Type B pancreatic cell (in vitro differentiated cells): ENCODE measurements around the gene ABLIM2. TPM values are rescaled to one million over a fixed set of nuclear protein-coding genes. Genes with fewer than 3 reads are reported as not detected.

Source experiments
- DNase-seq: peaks from one replicate; pipeline ENCODE4 v3.0.0; 2021; ENCODE audit warnings: mixed read lengths; ENCODE audit not compliant: unreplicated experiment; ENCODE audit errors: extremely low spot score
- H3K27ac Mint-ChIP-seq: 2 replicates; pipeline ENCODE4 v1.8.0; 2021; ENCODE audit warnings: mild to moderate bottlenecking, mixed read lengths
- H3K27me3 Mint-ChIP-seq: 2 replicates; pipeline ENCODE4 v1.8.0; 2021; ENCODE audit warnings: mixed read lengths
- H3K36me3 Mint-ChIP-seq: 2 replicates; pipeline ENCODE4 v1.8.0; 2021; ENCODE audit warnings: mixed read lengths
- H3K4me1 Mint-ChIP-seq: one replicate; pipeline ENCODE4 v1.8.0; 2021; ENCODE audit warnings: mixed read lengths; ENCODE audit not compliant: unreplicated experiment
- H3K4me3 Mint-ChIP-seq: 2 replicates; pipeline ENCODE4 v1.8.0; 2021; ENCODE audit warnings: mild to moderate bottlenecking, mixed read lengths
- H3K9me3 Mint-ChIP-seq: 2 replicates; pipeline ENCODE4 v1.8.0; 2021; ENCODE audit warnings: mixed read lengths
- CTCF ChIP-seq: fragments of 200-600 bp; sonication (generic); conservative IDR thresholded peaks from 2 replicates; pipeline ENCODE4 v1.5.0; 2021; ENCODE audit warnings: antibody characterized with exemption, mild to moderate bottlenecking
- total RNA-seq: library from RNA; stranded (reverse); gene quantifications from 2 replicates; pipeline ENCODE4 v1.2.1, GENCODE V29; 2021; ENCODE audit warnings: low replicate concordance

Gene ABLIM2
- total RNA-seq, 1 donor from 2014 or later: 2.6 TPM

DNA sequence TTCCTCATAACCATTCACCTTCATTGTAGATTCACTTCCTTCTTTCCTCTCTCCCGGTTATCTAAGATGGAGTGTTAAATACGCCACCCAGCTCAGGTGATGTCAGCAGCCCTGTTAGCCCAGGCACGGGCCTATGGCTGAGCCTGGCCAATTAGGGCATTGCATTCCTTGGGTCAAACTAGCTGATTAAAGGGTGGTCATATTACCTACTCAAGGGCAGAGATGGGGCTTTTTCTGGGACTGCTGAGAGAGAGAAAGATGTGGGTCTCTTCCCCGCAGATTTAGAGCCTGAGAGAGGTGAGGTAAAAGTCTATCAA, 179.0 kb downstream of the ABLIM2 start:
- Mint-ChIP-seq H3K27me3 (no peaks in the 10 kb centered on the region), H3K4me1 (peaks cover 12% of the 10 kb centered on the region), H3K36me3 (no peaks in the 10 kb centered on the region), H3K9me3 (no peaks in the 10 kb centered on the region), H3K27ac (peak overlapping the region; percentile 76), H3K4me3 (no peak overlapping the region)
- no peak for DNase-seq
- no peak for TF ChIP-seq CTCF

GRCh38 chr4:7978907-7979651, 179.5 kb downstream of the ABLIM2 start:
- Mint-ChIP-seq H3K4me3 (peak overlapping the region; percentile 50), H3K36me3 (no peaks in the 10 kb centered on the region), H3K27ac (peak overlapping the region; percentile 76), H3K9me3 (no peaks in the 10 kb centered on the region), H3K4me1 (peaks cover 12% of the 10 kb centered on the region), H3K27me3 (no peaks in the 10 kb centered on the region)
- TF ChIP-seq CTCF: no peak
- DNase-seq: no peak

- Mint-ChIP-seq H3K36me3 (no peaks in the 10 kb centered on the region), H3K27ac (peak overlapping the region; percentile 88), H3K27me3 (no peaks in the 10 kb centered on the region), H3K4me3 (no peak overlapping the region), H3K9me3 (no peaks in the 10 kb centered on the region), H3K4me1 (peaks cover 12% of the 10 kb centered on the region)
- no peak for TF ChIP-seq CTCF
- DNase-seq: no peak
These were observed 180.1 kb downstream of the ABLIM2 start for GRCh38 chr4:7978489-7978888.

DNA sequence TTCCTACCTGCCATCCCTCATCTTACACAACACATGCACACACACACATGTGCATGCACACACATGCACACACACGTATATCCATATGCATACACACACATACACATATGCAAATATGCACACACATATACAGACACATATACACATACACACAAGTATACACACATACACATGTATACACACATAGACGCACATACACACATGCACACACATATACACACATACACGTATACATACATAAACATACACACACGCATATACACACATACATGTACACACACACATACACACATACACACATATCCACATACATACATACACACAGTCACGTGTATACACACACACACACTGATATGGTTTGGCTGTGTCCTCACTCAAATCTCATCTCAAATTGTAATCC, 182.0 kb downstream of the ABLIM2 start:
- H3K9me3 Mint-ChIP-seq: peaks cover 5% of the 10 kb centered on the region
- H3K27ac Mint-ChIP-seq: no peak overlapping the region
- H3K36me3 Mint-ChIP-seq: no peaks in the 10 kb centered on the region
- H3K27me3 Mint-ChIP-seq: no peaks in the 10 kb centered on the region
- TF ChIP-seq CTCF: no peak
- H3K4me1 Mint-ChIP-seq: peaks cover 21% of the 10 kb centered on the region
- H3K4me3 Mint-ChIP-seq: no peak overlapping the region
- no peak for DNase-seq

GRCh38 chr4:7976025-7976424, 182.6 kb downstream of the ABLIM2 start:
- DNase-seq: no peak
- no peak overlapping the region for H3K4me3 Mint-ChIP-seq
- no peak for TF ChIP-seq CTCF
- peaks cover 5% of the 10 kb centered on the region for H3K9me3 Mint-ChIP-seq
- H3K36me3 Mint-ChIP-seq: no peaks in the 10 kb centered on the region
- H3K27ac Mint-ChIP-seq: no peak overlapping the region
- H3K27me3 Mint-ChIP-seq: no peaks in the 10 kb centered on the region
- H3K4me1 Mint-ChIP-seq: peaks cover 16% of the 10 kb centered on the region
